GM12878 (cell line): Measurements from ENCODE around the gene NUP205. TPM values are rescaled to one million over a fixed set of nuclear protein-coding genes. Genes with fewer than 3 reads are reported as not detected.

ENCODE experiments used
- ASH2L ChIP-seq: fragments of 300-600, 200-600 bp; sonication (generic); IDR thresholded peaks from 2 replicates; pipeline ENCODE4 v1.6.1; 2017; ENCODE audit warnings: low read depth, mild to moderate bottlenecking, borderline replicate concordance
- BMI1 ChIP-seq: fragments of 450-650 bp; IDR thresholded peaks from 2 replicates; pipeline ENCODE4 v1.6.1; 2016; ENCODE audit warnings: mild to moderate bottlenecking, moderate library complexity, borderline replicate concordance
- CEBPB ChIP-seq, 2 experiments: fragments of 150-350 bp in 1 of 2; IDR thresholded peaks; 2 replicates each; pipeline ENCODE4 v1.6.1; 2012 to 2014; ENCODE audit warnings: low read depth in 2 of 2, low read length in 2 of 2, borderline replicate concordance in 1 of 2, inconsistent platforms in 1 of 2
- CHD4 ChIP-seq: fragments of 200-600 bp; sonication (generic); IDR thresholded peaks from 2 replicates; pipeline ENCODE4 v1.6.1; 2016; ENCODE audit warnings: mild to moderate bottlenecking
- EGR1 ChIP-seq, 2 experiments: IDR thresholded peaks; 1 replicate in 1 of 2; 2 replicates in 1 of 2; pipeline ENCODE4 v1.6.1; 2011 to 2012; ENCODE audit warnings: low read depth in 2 of 2, low read length in 2 of 2, borderline replicate concordance in 1 of 2, mild to moderate bottlenecking in 1 of 2, moderate library complexity in 1 of 2
- ETV6 ChIP-seq, 2 experiments: fragments of 450-650 bp in 1 of 2; IDR thresholded peaks in 1 of 2; conservative IDR thresholded peaks in 1 of 2; 2 replicates each; pipeline ENCODE4 v1.6.1; 2014; ENCODE audit warnings: antibody characterized with exemption in 1 of 2, borderline replicate concordance in 1 of 2, low read depth in 1 of 2, mild to moderate bottlenecking in 1 of 2, moderate library complexity in 1 of 2
- TARDBP ChIP-seq: IDR thresholded peaks from 2 replicates; pipeline ENCODE4 v1.6.1; 2016; ENCODE audit warnings: borderline replicate concordance
- TCF3 ChIP-seq: IDR thresholded peaks from 2 replicates; pipeline ENCODE4 v1.6.1; 2012; ENCODE audit warnings: low read depth, mild to moderate bottlenecking, low read length, borderline replicate concordance; ENCODE audit not compliant: insufficient read depth
- polyA plus RNA-seq, 11 experiments: library from polyadenylated mRNA; depleted of rRNA in 4 of 11; unstranded in 6 of 11; stranded (reverse) in 5 of 11; fragments of >200 nt; fragmentation: Nextera tagmentation in 4 of 11; fragmentation: Illumina TruSeq in 1 of 11; extraction: Ambion mirVana in 4 of 11; extraction: Trizol in 1 of 11; gene quantifications; 1 replicate in 1 of 11; 2 replicates in 10 of 11; pipeline versions ENCODE4 v1.2.1 to v1.2.3, GENCODE V29; 2011 to 2016; ENCODE audit warnings: inconsistent platforms in 2 of 11, missing spikeins in 2 of 11, low read depth in 1 of 11
- total RNA-seq, 4 experiments: library from RNA; depleted of rRNA in 3 of 4; stranded (reverse); fragments of >200 nt in 3 of 4; fragmentation: Illumina TruSeq in 1 of 4; extraction: Trizol in 1 of 4; gene quantifications; 2 replicates each; pipeline versions ENCODE4 v1.2.1 to v1.2.3, GENCODE V29; 2013 to 2021
- TF ChIP-seq, protein P1 (sequence below): fragments of 450-650 bp; IDR thresholded peaks from 2 replicates; pipeline ENCODE4 v1.6.1; 2017; ENCODE audit warnings: mild to moderate bottlenecking
- TF ChIP-seq, protein P2 (sequence below): fragments of 450-650 bp; formaldehyde crosslinking; IDR thresholded peaks from 2 replicates; pipeline ENCODE4 v1.5.0; 2022; ENCODE audit warnings: mild to moderate bottlenecking, missing genetic modification characterization
- TF ChIP-seq, protein P3 (sequence below): fragments of 450-650 bp; formaldehyde crosslinking; IDR thresholded peaks from 2 replicates; pipeline ENCODE4 v1.4.0; 2020; ENCODE audit warnings: mild to moderate bottlenecking, moderate library complexity

NUP205 gene
- total and polyA plus RNA-seq, 10 of the 15 experiments (the other 5 are each of a cell fraction or from before 2014, with no cell fraction given): 41.4 to 110 (median 85.9) TPM

DNA sequence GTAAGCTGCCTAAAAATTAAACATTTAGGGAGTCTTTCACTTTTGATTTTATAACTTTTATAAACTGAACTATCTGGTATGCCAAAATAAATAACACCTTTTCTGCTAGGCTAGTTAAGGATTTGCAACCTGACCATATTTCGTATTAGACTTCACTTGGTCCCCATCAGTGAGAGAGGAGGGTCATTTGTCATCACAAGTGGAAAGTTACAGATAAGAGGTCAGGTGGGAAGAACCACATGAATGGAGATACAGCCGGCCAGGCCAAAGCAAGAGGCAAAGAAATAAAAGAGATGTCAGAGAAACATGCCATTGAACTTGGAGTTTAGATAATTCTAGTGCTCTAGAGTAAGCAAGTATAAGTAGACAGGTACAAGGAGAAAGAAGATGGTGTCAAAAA lies 60.1 kb downstream of the NUP205 start (continued):
- TF ChIP-seq, protein P1, sequence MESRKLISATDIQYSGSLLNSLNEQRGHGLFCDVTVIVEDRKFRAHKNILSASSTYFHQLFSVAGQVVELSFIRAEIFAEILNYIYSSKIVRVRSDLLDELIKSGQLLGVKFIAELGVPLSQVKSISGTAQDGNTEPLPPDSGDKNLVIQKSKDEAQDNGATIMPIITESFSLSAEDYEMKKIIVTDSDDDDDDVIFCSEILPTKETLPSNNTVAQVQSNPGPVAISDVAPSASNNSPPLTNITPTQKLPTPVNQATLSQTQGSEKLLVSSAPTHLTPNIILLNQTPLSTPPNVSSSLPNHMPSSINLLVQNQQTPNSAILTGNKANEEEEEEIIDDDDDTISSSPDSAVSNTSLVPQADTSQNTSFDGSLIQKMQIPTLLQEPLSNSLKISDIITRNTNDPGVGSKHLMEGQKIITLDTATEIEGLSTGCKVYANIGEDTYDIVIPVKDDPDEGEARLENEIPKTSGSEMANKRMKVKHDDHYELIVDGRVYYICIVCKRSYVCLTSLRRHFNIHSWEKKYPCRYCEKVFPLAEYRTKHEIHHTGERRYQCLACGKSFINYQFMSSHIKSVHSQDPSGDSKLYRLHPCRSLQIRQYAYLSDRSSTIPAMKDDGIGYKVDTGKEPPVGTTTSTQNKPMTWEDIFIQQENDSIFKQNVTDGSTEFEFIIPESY: no peak
- no peak for TF ChIP-seq BMI1
- TF ChIP-seq EGR1 (IDR thresholded peaks at IDR 0.05; ENCODE audit: borderline replicate concordance in 1 of 2, low read depth in 2 of 2, low read length in 2 of 2): no peak
- TF ChIP-seq, protein P2, sequence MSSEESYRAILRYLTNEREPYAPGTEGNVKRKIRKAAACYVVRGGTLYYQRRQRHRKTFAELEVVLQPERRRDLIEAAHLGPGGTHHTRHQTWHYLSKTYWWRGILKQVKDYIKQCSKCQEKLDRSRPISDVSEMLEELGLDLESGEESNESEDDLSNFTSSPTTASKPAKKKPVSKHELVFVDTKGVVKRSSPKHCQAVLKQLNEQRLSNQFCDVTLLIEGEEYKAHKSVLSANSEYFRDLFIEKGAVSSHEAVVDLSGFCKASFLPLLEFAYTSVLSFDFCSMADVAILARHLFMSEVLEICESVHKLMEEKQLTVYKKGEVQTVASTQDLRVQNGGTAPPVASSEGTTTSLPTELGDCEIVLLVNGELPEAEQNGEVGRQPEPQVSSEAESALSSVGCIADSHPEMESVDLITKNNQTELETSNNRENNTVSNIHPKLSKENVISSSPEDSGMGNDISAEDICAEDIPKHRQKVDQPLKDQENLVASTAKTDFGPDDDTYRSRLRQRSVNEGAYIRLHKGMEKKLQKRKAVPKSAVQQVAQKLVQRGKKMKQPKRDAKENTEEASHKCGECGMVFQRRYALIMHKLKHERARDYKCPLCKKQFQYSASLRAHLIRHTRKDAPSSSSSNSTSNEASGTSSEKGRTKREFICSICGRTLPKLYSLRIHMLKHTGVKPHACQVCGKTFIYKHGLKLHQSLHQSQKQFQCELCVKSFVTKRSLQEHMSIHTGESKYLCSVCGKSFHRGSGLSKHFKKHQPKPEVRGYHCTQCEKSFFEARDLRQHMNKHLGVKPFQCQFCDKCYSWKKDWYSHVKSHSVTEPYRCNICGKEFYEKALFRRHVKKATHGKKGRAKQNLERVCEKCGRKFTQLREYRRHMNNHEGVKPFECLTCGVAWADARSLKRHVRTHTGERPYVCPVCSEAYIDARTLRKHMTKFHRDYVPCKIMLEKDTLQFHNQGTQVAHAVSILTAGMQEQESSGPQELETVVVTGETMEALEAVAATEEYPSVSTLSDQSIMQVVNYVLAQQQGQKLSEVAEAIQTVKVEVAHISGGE (CRISPR knock-in tag): no peak
- no peak for TF ChIP-seq CEBPB (IDR thresholded peaks at IDR 0.05; ENCODE audit: borderline replicate concordance in 1 of 2, low read depth in 2 of 2, low read length in 2 of 2)
- TF ChIP-seq CHD4: no peak
- TF ChIP-seq TARDBP: no peak
- no peak for TF ChIP-seq ETV6 (conservative IDR thresholded peaks at IDR 0.05 in 1 of 2, IDR thresholded peaks at IDR 0.05 in 1 of 2; ENCODE audit: borderline replicate concordance in 1 of 2, low read depth in 1 of 2)
- no peak for TF ChIP-seq TCF3
- TF ChIP-seq, protein P3, sequence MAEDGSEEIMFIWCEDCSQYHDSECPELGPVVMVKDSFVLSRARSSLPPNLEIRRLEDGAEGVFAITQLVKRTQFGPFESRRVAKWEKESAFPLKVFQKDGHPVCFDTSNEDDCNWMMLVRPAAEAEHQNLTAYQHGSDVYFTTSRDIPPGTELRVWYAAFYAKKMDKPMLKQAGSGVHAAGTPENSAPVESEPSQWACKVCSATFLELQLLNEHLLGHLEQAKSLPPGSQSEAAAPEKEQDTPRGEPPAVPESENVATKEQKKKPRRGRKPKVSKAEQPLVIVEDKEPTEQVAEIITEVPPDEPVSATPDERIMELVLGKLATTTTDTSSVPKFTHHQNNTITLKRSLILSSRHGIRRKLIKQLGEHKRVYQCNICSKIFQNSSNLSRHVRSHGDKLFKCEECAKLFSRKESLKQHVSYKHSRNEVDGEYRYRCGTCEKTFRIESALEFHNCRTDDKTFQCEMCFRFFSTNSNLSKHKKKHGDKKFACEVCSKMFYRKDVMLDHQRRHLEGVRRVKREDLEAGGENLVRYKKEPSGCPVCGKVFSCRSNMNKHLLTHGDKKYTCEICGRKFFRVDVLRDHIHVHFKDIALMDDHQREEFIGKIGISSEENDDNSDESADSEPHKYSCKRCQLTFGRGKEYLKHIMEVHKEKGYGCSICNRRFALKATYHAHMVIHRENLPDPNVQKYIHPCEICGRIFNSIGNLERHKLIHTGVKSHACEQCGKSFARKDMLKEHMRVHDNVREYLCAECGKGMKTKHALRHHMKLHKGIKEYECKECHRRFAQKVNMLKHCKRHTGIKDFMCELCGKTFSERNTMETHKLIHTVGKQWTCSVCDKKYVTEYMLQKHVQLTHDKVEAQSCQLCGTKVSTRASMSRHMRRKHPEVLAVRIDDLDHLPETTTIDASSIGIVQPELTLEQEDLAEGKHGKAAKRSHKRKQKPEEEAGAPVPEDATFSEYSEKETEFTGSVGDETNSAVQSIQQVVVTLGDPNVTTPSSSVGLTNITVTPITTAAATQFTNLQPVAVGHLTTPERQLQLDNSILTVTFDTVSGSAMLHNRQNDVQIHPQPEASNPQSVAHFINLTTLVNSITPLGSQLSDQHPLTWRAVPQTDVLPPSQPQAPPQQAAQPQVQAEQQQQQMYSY (CRISPR knock-in tag): no peak
- TF ChIP-seq ASH2L: no peak
- TF ChIP-seq, all 136 proteins: peak for 0
